ENCODE measurements around the gene GLI3. TPM values are rescaled to one million over a fixed set of nuclear protein-coding genes. Genes with fewer than 3 reads are reported as not detected.

Gene GLI3
- total RNA-seq, 1 donor from 2014 or later = 5.5 TPM

DNA sequence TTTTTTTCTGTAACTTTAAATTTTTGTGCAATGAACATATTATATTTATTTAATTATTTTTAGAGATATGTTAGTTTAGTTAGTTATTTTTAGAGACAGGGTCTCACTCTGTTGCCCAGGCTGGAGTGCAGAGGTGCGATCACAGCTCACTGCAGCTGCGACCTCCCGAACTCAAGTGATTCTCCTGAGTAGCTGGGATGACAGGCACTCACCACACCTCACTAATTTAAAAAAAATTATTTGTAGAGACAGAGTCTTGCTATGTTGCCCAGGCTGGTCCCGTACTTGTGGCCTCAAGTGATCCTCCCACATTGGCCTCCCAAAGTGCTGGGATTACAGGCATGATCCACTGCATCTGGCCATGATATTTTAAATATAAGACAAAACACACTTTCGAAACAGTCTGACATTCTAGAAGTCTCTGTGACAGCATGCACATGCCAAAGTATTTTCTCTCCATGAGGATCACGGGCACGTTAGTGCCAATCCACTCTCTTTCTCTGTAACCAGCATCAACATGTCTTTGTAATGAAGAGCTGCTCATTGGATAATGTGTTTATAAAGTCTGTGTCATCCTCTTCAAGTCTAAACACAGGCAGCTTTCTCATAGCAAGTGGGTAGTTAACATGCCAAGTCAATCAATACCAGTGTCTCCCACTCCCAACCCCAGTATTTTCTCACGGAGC, 137.4 kb downstream of the GLI3 start:
- Histone ChIP-seq H3K27me3 (ENCODE audit: low read depth) (no peaks in the 10 kb centered on the region), H3K4me3 (no peak overlapping the region), H3K36me3 (no peaks in the 10 kb centered on the region), H3K9me3 (replicated peaks) (no peaks in the 10 kb centered on the region), H3K4me1 (peaks cover 41% of the 10 kb centered on the region), H3K27ac (replicated peaks) (no peak overlapping the region)
- TF ChIP-seq, protein P1, sequence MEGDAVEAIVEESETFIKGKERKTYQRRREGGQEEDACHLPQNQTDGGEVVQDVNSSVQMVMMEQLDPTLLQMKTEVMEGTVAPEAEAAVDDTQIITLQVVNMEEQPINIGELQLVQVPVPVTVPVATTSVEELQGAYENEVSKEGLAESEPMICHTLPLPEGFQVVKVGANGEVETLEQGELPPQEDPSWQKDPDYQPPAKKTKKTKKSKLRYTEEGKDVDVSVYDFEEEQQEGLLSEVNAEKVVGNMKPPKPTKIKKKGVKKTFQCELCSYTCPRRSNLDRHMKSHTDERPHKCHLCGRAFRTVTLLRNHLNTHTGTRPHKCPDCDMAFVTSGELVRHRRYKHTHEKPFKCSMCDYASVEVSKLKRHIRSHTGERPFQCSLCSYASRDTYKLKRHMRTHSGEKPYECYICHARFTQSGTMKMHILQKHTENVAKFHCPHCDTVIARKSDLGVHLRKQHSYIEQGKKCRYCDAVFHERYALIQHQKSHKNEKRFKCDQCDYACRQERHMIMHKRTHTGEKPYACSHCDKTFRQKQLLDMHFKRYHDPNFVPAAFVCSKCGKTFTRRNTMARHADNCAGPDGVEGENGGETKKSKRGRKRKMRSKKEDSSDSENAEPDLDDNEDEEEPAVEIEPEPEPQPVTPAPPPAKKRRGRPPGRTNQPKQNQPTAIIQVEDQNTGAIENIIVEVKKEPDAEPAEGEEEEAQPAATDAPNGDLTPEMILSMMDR (IDR thresholded peaks at IDR 0.05; ENCODE audit: borderline replicate concordance) = no peak
- intact Hi-C loops (cut with micrococcal nuclease) = no loop called here
- DNase-seq = no peak

DNA sequence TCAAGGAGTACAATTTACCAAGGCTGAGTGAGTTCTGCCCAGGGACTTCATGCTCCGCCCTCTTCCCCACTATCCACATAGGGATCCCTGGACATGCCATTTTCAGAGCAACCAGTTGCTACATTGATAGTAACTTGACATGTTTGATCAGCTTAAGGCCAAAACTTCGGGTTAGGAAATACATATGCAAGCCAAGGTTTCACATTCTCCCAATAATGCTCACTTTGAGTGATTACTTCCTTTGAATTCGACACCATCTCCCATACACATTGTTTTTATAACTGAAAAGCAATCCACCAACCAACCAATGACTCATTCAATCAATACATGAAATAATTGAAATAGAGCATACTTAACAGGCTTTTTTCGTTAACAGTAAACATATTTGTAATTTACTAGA, 137.9 kb downstream of the GLI3 start:
- DNase-seq = no peak
- Histone ChIP-seq H3K27me3 (ENCODE audit: low read depth) (no peaks in the 10 kb centered on the region), H3K4me3 (no peak overlapping the region), H3K9me3 (replicated peaks) (no peaks in the 10 kb centered on the region), H3K27ac (replicated peaks) (no peak overlapping the region), H3K4me1 (peaks cover 41% of the 10 kb centered on the region), H3K36me3 (no peaks in the 10 kb centered on the region)
- TF ChIP-seq, protein P1 (IDR thresholded peaks at IDR 0.05; ENCODE audit: borderline replicate concordance) = no peak
- intact Hi-C loops (cut with micrococcal nuclease) = no loop called here

DNA sequence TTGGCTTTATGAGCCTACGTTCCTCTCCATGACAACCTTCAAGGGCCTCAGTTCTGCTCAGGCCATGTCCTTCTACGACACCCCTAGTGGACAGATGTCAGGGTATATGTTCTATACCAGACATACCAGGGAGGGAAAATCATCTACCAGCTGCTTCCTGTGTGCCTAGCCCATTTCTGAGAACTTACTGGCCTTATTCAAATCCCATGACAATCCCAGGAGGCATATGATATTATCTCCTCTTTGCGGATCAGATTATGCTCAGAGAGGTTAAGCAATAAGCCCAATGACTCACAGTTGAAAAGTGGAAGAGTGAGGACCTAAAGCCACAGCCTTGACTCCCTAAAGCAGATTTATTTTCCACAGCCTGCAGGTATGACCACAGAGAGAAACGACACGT, 139.3 kb downstream of the GLI3 start:
- DNase-seq = no peak
- H3K9me3 ChIP-seq (replicated peaks) = no peaks in the 10 kb centered on the region
- no peak overlapping the region for H3K27ac ChIP-seq (replicated peaks)
- H3K4me1 ChIP-seq = peaks cover 29% of the 10 kb centered on the region
- no peaks in the 10 kb centered on the region for H3K36me3 ChIP-seq
- intact Hi-C loops (cut with micrococcal nuclease) = no loop called here
- no peaks in the 10 kb centered on the region for H3K27me3 ChIP-seq (ENCODE audit: low read depth)
- TF ChIP-seq, protein P1 (IDR thresholded peaks at IDR 0.05; ENCODE audit: borderline replicate concordance) = peak; percentile 9
- no peak overlapping the region for H3K4me3 ChIP-seq

DNA sequence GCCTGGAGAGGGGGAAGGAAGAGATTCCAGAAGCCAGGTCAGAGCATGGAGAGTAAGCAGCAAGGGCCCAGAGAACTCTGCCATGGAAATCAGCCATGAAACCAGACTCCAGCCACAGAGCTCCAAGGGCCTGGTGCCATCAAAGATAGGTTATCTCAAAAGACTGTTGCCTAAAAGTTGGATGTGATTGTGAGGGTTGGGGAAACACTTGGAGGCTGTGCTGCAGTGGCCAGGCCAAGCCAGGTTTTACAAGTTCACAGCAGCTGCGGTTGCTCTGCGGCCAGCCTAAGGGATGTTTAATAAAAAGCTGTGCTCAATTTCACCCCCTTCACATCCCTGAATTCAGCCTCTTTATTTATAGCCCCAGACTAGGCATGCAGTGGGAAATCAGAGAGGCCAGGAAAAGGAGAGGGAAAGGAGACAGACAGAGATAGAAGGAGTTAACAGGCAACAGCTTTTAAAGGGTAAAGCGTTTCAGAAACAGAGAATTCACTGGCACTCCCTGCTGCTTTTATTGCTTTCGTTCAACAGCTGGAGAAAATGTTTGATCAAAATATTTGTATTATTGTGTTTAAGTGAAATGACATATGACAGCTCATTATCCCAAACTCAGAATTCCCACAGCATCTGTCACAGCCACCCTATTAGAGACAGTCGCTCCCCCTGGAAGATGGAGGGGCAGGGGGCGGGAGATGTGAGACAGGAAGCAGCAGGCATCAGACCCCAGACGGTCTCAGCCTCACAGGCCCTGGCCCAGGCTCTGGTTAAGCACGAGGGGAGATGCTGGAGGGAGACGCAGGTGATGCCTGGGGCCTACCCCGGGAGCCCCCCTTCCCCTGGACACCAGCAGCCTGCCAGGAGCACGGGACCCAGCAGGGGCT, 140.1 kb downstream of the GLI3 start:
- Histone ChIP-seq H3K27ac (replicated peaks) (peak overlapping the region; percentile 66), H3K27me3 (ENCODE audit: low read depth) (no peaks in the 10 kb centered on the region), H3K4me1 (peaks cover 29% of the 10 kb centered on the region), H3K9me3 (replicated peaks) (no peaks in the 10 kb centered on the region), H3K4me3 (peak overlapping the region; percentile 6), H3K36me3 (no peaks in the 10 kb centered on the region)
- intact Hi-C loops (cut with micrococcal nuclease) = no loop called here
- TF ChIP-seq, protein P1 (IDR thresholded peaks at IDR 0.05; ENCODE audit: borderline replicate concordance) = no peak
- DNase-seq = peak; percentile 61

DNA sequence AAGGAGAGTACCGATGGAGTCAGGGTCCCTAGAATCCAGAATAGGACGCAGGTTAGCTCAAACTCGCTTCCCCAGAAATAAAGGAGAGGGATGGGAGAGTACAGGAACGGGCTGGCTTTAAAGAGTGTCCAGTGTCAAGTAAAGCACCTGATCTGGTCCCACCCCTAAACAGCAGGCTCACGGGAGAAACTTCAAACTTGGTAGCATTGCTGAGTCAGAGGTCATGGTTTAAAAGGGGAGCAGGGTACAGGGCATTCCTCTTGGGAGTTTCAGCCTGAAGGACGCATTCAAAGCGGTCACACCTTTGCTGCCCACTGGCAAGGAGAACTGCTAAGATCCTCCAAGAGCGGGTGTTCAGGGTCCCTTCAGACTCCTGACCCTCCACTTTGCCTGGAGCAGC, 140.7 kb downstream of the GLI3 start:
- no peak for DNase-seq
- no peaks in the 10 kb centered on the region for H3K36me3 ChIP-seq
- H3K4me3 ChIP-seq = no peak overlapping the region
- no peaks in the 10 kb centered on the region for H3K9me3 ChIP-seq (replicated peaks)
- intact Hi-C loops (cut with micrococcal nuclease) = no loop called here
- H3K4me1 ChIP-seq = peaks cover 29% of the 10 kb centered on the region
- TF ChIP-seq, protein P1 (IDR thresholded peaks at IDR 0.05; ENCODE audit: borderline replicate concordance) = no peak
- peak overlapping the region; percentile 66 for H3K27ac ChIP-seq (replicated peaks)
- no peaks in the 10 kb centered on the region for H3K27me3 ChIP-seq (ENCODE audit: low read depth)

Measured in left ventricle myocardium inferior (tissue), 1 donor.